Measurements from ENCODE around the gene TLR1.
"Not testable (repeated sequence)": the region's sequence is repeated elsewhere in the genome, so short reads cannot be mapped to it uniquely, and the experiment has no call there.

The TLR1 gene

GRCh38 chr4:38811297-38811696 lies 6.7 kb upstream of the TLR1 start:
- H3F3A ChIP-seq (ENCODE audit: insufficient read depth, low read length) = no peaks in the 10 kb centered on the region
- peaks cover 16% of the 10 kb centered on the region; the same call in 1 of the 2 replicates for H3K9me3 ChIP-seq (ENCODE audit: low read length)
- H3K4me3 ChIP-seq (ENCODE audit: low read depth, low read length, poor library complexity, severe bottlenecking) = no peak overlapping the region
- no peak overlapping the region for H3K9ac ChIP-seq (ENCODE audit: low read length)
- no peaks in the 10 kb centered on the region for H3K27me3 ChIP-seq (ENCODE audit: insufficient read depth, low read length)
- TF ChIP-seq CTCF (IDR thresholded peaks at IDR 0.05; ENCODE audit: low read length) = no peak
- H3K79me2 ChIP-seq (ENCODE audit: insufficient read depth, low read length) = no peaks in the 10 kb centered on the region
- no peaks in the 10 kb centered on the region for H4K20me1 ChIP-seq (ENCODE audit: insufficient read depth, low read length)
- H3K27ac ChIP-seq (ENCODE audit: low read depth, low read length, poor library complexity, severe bottlenecking) = no peak overlapping the region
- peaks cover 11% of the 10 kb centered on the region for H3K4me1 ChIP-seq (ENCODE audit: insufficient read depth, low read length, severe bottlenecking)
- H3K36me3 ChIP-seq (ENCODE audit: insufficient read depth, low read length) = peaks cover 18% of the 10 kb centered on the region
- no peaks in the 10 kb centered on the region for H3K9me2 ChIP-seq (ENCODE audit: low read depth, low read length)
- H2AFZ ChIP-seq (ENCODE audit: low read length) = no peak overlapping the region
- H3K4me2 ChIP-seq (ENCODE audit: low read length) = no peak overlapping the region

- H3K27ac ChIP-seq (ENCODE audit: low read depth, low read length, poor library complexity, severe bottlenecking); H3K9ac ChIP-seq (ENCODE audit: low read length); H3K79me2 ChIP-seq (ENCODE audit: insufficient read depth, low read length); H3K9me2 ChIP-seq (ENCODE audit: low read depth, low read length); H3K4me2 ChIP-seq (ENCODE audit: low read length); H2AFZ ChIP-seq (ENCODE audit: low read length); H3K27me3 ChIP-seq (ENCODE audit: insufficient read depth, low read length); H3K9me3 ChIP-seq (ENCODE audit: low read length); H3K4me3 ChIP-seq (ENCODE audit: low read depth, low read length, poor library complexity, severe bottlenecking); H3F3A ChIP-seq (ENCODE audit: insufficient read depth, low read length); H4K20me1 ChIP-seq (ENCODE audit: insufficient read depth, low read length): not testable (repeated sequence)
- peaks cover 14% of the 10 kb centered on the region for H3K36me3 ChIP-seq (ENCODE audit: insufficient read depth, low read length)
- peaks cover 29% of the 10 kb centered on the region for H3K4me1 ChIP-seq (ENCODE audit: insufficient read depth, low read length, severe bottlenecking)
These were observed 2.9 kb upstream of the TLR1 start for GRCh38 chr4:38807462-38807861.

- not testable (repeated sequence) for H4K20me1 ChIP-seq (ENCODE audit: insufficient read depth, low read length); H3K9me2 ChIP-seq (ENCODE audit: low read depth, low read length); H2AFZ ChIP-seq (ENCODE audit: low read length); H3K4me2 ChIP-seq (ENCODE audit: low read length); H3F3A ChIP-seq (ENCODE audit: insufficient read depth, low read length); H3K79me2 ChIP-seq (ENCODE audit: insufficient read depth, low read length); H3K27me3 ChIP-seq (ENCODE audit: insufficient read depth, low read length)
- H3K27ac ChIP-seq (ENCODE audit: low read depth, low read length, poor library complexity, severe bottlenecking) = peak overlapping the region; percentile 95
- peak overlapping the region; percentile 61 for H3K4me3 ChIP-seq (ENCODE audit: low read depth, low read length, poor library complexity, severe bottlenecking)
- peaks cover 13% of the 10 kb centered on the region for H3K9me3 ChIP-seq (ENCODE audit: low read length)
- peak overlapping the region; percentile 83; the same call in 1 of the 2 replicates for H3K9ac ChIP-seq (ENCODE audit: low read length)
- peaks cover 29% of the 10 kb centered on the region for H3K4me1 ChIP-seq (ENCODE audit: insufficient read depth, low read length, severe bottlenecking)
- H3K36me3 ChIP-seq (ENCODE audit: insufficient read depth, low read length) = peaks cover 26% of the 10 kb centered on the region
These were observed 1.7 kb upstream of the TLR1 start for GRCh38 chr4:38806251-38806650.

- TF ChIP-seq EZH2 (IDR thresholded peaks at IDR 0.05; ENCODE audit: borderline replicate concordance, low read length) (no peak), CTCF (IDR thresholded peaks at IDR 0.05; ENCODE audit: low read length) (no peak)
- peak overlapping the region; percentile 61 for H3K4me3 ChIP-seq (ENCODE audit: low read depth, low read length, poor library complexity, severe bottlenecking)
- no peak overlapping the region for H2AFZ ChIP-seq (ENCODE audit: low read length)
- H3K36me3 ChIP-seq (ENCODE audit: insufficient read depth, low read length) = peaks cover 32% of the 10 kb centered on the region
- H3K4me1 ChIP-seq (ENCODE audit: insufficient read depth, low read length, severe bottlenecking) = peaks cover 29% of the 10 kb centered on the region
- H3K4me2 ChIP-seq (ENCODE audit: low read length) = peak overlapping the region; percentile 81
- H3K9ac ChIP-seq (ENCODE audit: low read length) = peak overlapping the region; percentile 83
- no peaks in the 10 kb centered on the region for H3F3A ChIP-seq (ENCODE audit: insufficient read depth, low read length)
- no peaks in the 10 kb centered on the region for H3K9me2 ChIP-seq (ENCODE audit: low read depth, low read length)
- no peaks in the 10 kb centered on the region for H3K79me2 ChIP-seq (ENCODE audit: insufficient read depth, low read length)
- peak overlapping the region; percentile 95 for H3K27ac ChIP-seq (ENCODE audit: low read depth, low read length, poor library complexity, severe bottlenecking)
- peaks cover 15% of the 10 kb centered on the region for H3K9me3 ChIP-seq (ENCODE audit: low read length)
- H4K20me1 ChIP-seq (ENCODE audit: insufficient read depth, low read length) = no peaks in the 10 kb centered on the region
- no peaks in the 10 kb centered on the region for H3K27me3 ChIP-seq (ENCODE audit: insufficient read depth, low read length)
These were observed 1.0 kb upstream of the TLR1 start for GRCh38 chr4:38805530-38806145.

Measured in OCI-LY1 (cell line).